ENCODE results near the gene BRS3.

DNA sequence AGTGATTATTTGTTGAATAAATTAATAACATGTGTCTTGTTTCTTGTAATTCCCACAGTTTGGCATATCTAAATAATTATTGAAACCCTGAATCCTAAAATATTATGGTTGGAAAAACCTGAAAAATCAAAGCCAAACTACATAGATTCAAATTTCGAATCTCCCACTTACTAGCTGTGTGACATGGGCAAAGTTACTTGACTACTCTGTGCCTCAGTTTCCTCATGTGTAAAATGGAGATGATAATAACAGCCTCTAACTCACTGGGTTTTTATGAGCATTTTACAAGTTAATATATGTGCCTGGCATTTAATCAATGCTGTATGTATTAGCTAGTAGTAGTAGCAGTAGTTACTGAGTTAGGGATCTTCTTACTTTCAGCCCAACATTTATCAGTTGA, 34.6 kb upstream of the BRS3 start:
- TF ChIP-seq ZNF583 (CRISPR knock-in tag; IDR thresholded peaks at IDR 0.05) (no peak), ZBTB7A (IDR thresholded peaks at IDR 0.05; ENCODE audit: borderline replicate concordance, control insufficient read depth, low read depth, low read length) (no peak), FOSL1 (tag; conservative IDR thresholded peaks at IDR 0.05) (no peak), ZBTB1 (CRISPR knock-in tag; IDR thresholded peaks at IDR 0.05; ENCODE audit: borderline replicate concordance, low read depth) (no peak), CC2D1A (IDR thresholded peaks at IDR 0.05) (no peak), PHB (CRISPR knock-in tag; IDR thresholded peaks at IDR 0.05) (no peak)
- TF ChIP-seq, protein P1, sequence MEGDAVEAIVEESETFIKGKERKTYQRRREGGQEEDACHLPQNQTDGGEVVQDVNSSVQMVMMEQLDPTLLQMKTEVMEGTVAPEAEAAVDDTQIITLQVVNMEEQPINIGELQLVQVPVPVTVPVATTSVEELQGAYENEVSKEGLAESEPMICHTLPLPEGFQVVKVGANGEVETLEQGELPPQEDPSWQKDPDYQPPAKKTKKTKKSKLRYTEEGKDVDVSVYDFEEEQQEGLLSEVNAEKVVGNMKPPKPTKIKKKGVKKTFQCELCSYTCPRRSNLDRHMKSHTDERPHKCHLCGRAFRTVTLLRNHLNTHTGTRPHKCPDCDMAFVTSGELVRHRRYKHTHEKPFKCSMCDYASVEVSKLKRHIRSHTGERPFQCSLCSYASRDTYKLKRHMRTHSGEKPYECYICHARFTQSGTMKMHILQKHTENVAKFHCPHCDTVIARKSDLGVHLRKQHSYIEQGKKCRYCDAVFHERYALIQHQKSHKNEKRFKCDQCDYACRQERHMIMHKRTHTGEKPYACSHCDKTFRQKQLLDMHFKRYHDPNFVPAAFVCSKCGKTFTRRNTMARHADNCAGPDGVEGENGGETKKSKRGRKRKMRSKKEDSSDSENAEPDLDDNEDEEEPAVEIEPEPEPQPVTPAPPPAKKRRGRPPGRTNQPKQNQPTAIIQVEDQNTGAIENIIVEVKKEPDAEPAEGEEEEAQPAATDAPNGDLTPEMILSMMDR (IDR thresholded peaks at IDR 0.05 in 2 of 3, conservative IDR thresholded peaks at IDR 0.05 in 1 of 3; ENCODE audit: insufficient read depth in 2 of 3, low read depth in 1 of 3, low read length in 3 of 3): no peak
- TF ChIP-seq, protein P2, sequence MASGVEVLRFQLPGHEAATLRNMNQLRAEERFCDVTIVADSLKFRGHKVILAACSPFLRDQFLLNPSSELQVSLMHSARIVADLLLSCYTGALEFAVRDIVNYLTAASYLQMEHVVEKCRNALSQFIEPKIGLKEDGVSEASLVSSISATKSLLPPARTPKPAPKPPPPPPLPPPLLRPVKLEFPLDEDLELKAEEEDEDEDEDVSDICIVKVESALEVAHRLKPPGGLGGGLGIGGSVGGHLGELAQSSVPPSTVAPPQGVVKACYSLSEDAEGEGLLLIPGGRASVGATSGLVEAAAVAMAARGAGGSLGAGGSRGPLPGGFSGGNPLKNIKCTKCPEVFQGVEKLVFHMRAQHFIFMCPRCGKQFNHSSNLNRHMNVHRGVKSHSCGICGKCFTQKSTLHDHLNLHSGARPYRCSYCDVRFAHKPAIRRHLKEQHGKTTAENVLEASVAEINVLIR (CRISPR knock-in tag; IDR thresholded peaks at IDR 0.05): no peak
